Esophagus squamous epithelium (tissue), 5 donors: Measurements from ENCODE around the gene IKZF2. TPM values are rescaled to one million over a fixed set of nuclear protein-coding genes. Genes with fewer than 3 reads are reported as not detected.
A peak's percentile ranks its signal among the peaks of the same experiment; 100 is the strongest.

Source experiments
- DNase-seq: peaks from one replicate; lab custom pipeline; 2025; lab: John Stamatoyannopoulos, UW
- H3K27ac ChIP-seq, 4 donors: fragments of 200-600 bp; sonication (generic); one replicate each; pipeline ENCODE4 v1.5.1; 2016 to 2019; ENCODE audit warnings: mild to moderate bottlenecking in 1 of 4
- H3K27me3 ChIP-seq, 4 donors: fragments of 200-600 bp; sonication (generic); 1 replicate in 3 of 4; 2 replicates in 1 of 4; pipeline versions ENCODE4 v1.5.1 to v1.6.0; 2017 to 2021; ENCODE audit warnings: antibody characterized with exemption in 1 of 4
- H3K36me3 ChIP-seq, 3 donors: fragments of 200-600 bp; sonication (generic); one replicate each; pipeline ENCODE4 v1.5.1; 2016 to 2019
- H3K4me1 ChIP-seq, 3 donors: fragments of 200-600 bp; sonication (generic); one replicate each; pipeline ENCODE4 v1.5.1; 2017 to 2019
- H3K4me3 ChIP-seq, 4 donors: fragments of 200-600 bp; sonication (generic); 1 replicate in 3 of 4; 2 replicates in 1 of 4; pipeline ENCODE4 v1.5.1; 2016 to 2019; ENCODE audit warnings: mild to moderate bottlenecking in 2 of 4, moderate library complexity in 1 of 4
- H3K9me3 ChIP-seq, 3 donors: fragments of 200-600 bp; sonication (generic); one replicate each; pipeline ENCODE4 v1.5.1; 2016 to 2019
- CTCF ChIP-seq, 6 experiments: fragments of 450-650 bp in 4 of 6; fragments of 200-600 bp in 2 of 6; sonication (generic) in 2 of 6; IDR thresholded peaks; one replicate each; pipeline ENCODE4 v1.5.1; 2016 to 2019; ENCODE audit warnings: antibody characterized with exemption in 6 of 6, mild to moderate bottlenecking in 4 of 6, moderate library complexity in 4 of 6
- POLR2A ChIP-seq, 4 donors: fragments of 450-650 bp; IDR thresholded peaks; one replicate each; pipeline ENCODE4 v1.6.1; 2017; ENCODE audit warnings: antibody characterized with exemption in 4 of 4, mild to moderate bottlenecking in 4 of 4, moderate library complexity in 3 of 4
- WGBS, 2 donors: methylation state at CpG; one replicate each; pipeline ENCODE4 v1.1.5; 2018; 5-methylcytosine and 5-hydroxymethylcytosine counted together
- intact Hi-C: fragments of 100-400 bp; cut with DNase I; formaldehyde crosslinking; loops from one replicate; pipeline ENCODE4 v1.15.0; 2022
- total RNA-seq, 4 donors: library from RNA; depleted of rRNA; stranded (reverse); fragments of >200 nt; gene quantifications; one replicate each; pipeline ENCODE4 v1.1.0, GENCODE V29; 2016
- donor health status: DM: yes; HTN: yes; CAD: no.

IKZF2 gene
- total RNA-seq, 4 donors from 2014 or later: 44.1 to 96.1 (median 78.6) TPM

GRCh38 chr2:212956665-212957607, 194.5 kb downstream of the IKZF2 start:
- no peaks in the 10 kb centered on the region for H3K27me3 ChIP-seq
- 44 to 52% methylated on average over 6 of the region's 6 CpGs for WGBS, 2 donors
- peaks cover 0 to 10% (median 0%) of the 10 kb centered on the region in 3 donors for H3K36me3 ChIP-seq
- H3K4me3 ChIP-seq: no peak overlapping the region
- peak overlapping the region in 3 of 4 donors; percentile 7 to 58 (median 50) for H3K27ac ChIP-seq
- no peaks in the 10 kb centered on the region for H3K9me3 ChIP-seq
- peaks cover 12 to 53% (median 21%) of the 10 kb centered on the region in 3 donors for H3K4me1 ChIP-seq
- intact Hi-C loops: no loop called here
- no peak for TF ChIP-seq CTCF (IDR thresholded peaks at IDR 0.05)
- TF ChIP-seq POLR2A (IDR thresholded peaks at IDR 0.05): no peak
- no peak for DNase-seq

- intact Hi-C loops: no loop called here
- Histone ChIP-seq H3K4me3 (no peak overlapping the region), H3K36me3 (no peaks in the 10 kb centered on the region), H3K4me1 (peaks cover 12 to 38% (median 21%) of the 10 kb centered on the region in 3 donors), H3K9me3 (no peaks in the 10 kb centered on the region), H3K27ac (no peak overlapping the region), H3K27me3 (no peaks in the 10 kb centered on the region)
- no peak for TF ChIP-seq CTCF (IDR thresholded peaks at IDR 0.05)
- no peak for TF ChIP-seq POLR2A (IDR thresholded peaks at IDR 0.05)
- DNase-seq: no peak
- 36 to 62% methylated on average over 3 of the region's 3 CpGs for WGBS, 2 donors
These were observed 198.1 kb downstream of the IKZF2 start for GRCh38 chr2:212953170-212953920.

- no peak overlapping the region for H3K4me3 ChIP-seq
- intact Hi-C loops: no loop called here
- TF ChIP-seq POLR2A (IDR thresholded peaks at IDR 0.05) (no peak), CTCF (IDR thresholded peaks at IDR 0.05) (no peak)
- DNase-seq: no peak
- no peaks in the 10 kb centered on the region for H3K27me3 ChIP-seq
- H3K9me3 ChIP-seq: no peaks in the 10 kb centered on the region
- H3K27ac ChIP-seq: no peak overlapping the region
- no peaks in the 10 kb centered on the region for H3K36me3 ChIP-seq
- H3K4me1 ChIP-seq: peaks cover 4 to 8% (median 6%) of the 10 kb centered on the region in 3 donors
- 86 to 100% methylated on average over 1 of the region's 1 CpG for WGBS, 2 donors
These were observed 201.6 kb downstream of the IKZF2 start for GRCh38 chr2:212949786-212950185.

Other genes starting within 250 kb of the IKZF2 start
- gene SPAG16, start 132.9 kb upstream of the IKZF2 start, total RNA-seq: 10 to 100 TPM; 14.1 to 43.1 (median 30.2) TPM